SJSA1 (cell line): ENCODE data around the gene RAB30. TPM values are rescaled to one million over a fixed set of nuclear protein-coding genes. Genes with fewer than 3 reads are reported as not detected.

ENCODE experiments used
- DNase-seq, 2 experiments: peaks; one replicate each; pipeline ENCODE4 v3.0.0-alpha.2; 2015 to 2020; ENCODE audit warnings: low spot score in 2 of 2, low read depth in 1 of 2
- H3K27ac ChIP-seq: fragments of 250-450 bp; sonication (Bioruptor Pico); 2 replicates; pipeline ENCODE4 v1.5.1; 2020; ENCODE audit warnings: mild to moderate bottlenecking, moderate library complexity
- H3K27me3 ChIP-seq: fragments of 250-450 bp; sonication (Bioruptor Pico); replicated peaks from 2 replicates; pipeline ENCODE4 v1.5.1; 2020; ENCODE audit warnings: mild to moderate bottlenecking, moderate library complexity
- H3K36me3 ChIP-seq: fragments of 250-450 bp; sonication (Bioruptor Pico); 2 replicates; pipeline ENCODE4 v1.5.1; 2020; ENCODE audit warnings: mild to moderate bottlenecking
- H3K4me1 ChIP-seq: fragments of 250-450 bp; sonication (Bioruptor Pico); replicated peaks from 2 replicates; pipeline ENCODE4 v1.6.1; 2021; ENCODE audit warnings: mild to moderate bottlenecking
- H3K4me3 ChIP-seq: fragments of 250-450 bp; sonication (Bioruptor Pico); 2 replicates; pipeline ENCODE4 v1.5.1; 2020; ENCODE audit warnings: mild to moderate bottlenecking
- H3K9me3 ChIP-seq: fragments of 250-450 bp; sonication (Bioruptor Pico); replicated peaks from 2 replicates; pipeline ENCODE4 v1.5.1; 2020; ENCODE audit warnings: mild to moderate bottlenecking
- total RNA-seq: library from RNA; depleted of rRNA; stranded (reverse); fragments of >200 nt; shearing (Covaris generic); gene quantifications from 2 replicates; pipeline ENCODE4 v1.2.3, GENCODE V29; 2014

The RAB30 gene
- total RNA-seq, 1 experiment from 2014 or later = 10.2 TPM

- no peak for DNase-seq
- no peak overlapping the region for H3K27ac ChIP-seq
- no peak overlapping the region for H3K4me3 ChIP-seq
Observed at GRCh38 chr11:83061883-83062282, 9.8 kb downstream of the RAB30 start.

GRCh38 chr11:83060965-83061364, 10.7 kb downstream of the RAB30 start:
- no peak for DNase-seq
- Histone ChIP-seq H3K36me3 (no peaks in the 10 kb centered on the region), H3K9me3 (no peaks in the 10 kb centered on the region), H3K4me3 (no peak overlapping the region), H3K27ac (no peak overlapping the region), H3K27me3 (no peaks in the 10 kb centered on the region), H3K4me1 (no peaks in the 10 kb centered on the region)

More at GRCh38 chr11:83061883-83062282, 9.8 kb downstream of the RAB30 start:
- Histone ChIP-seq H3K4me1 (no peaks in the 10 kb centered on the region), H3K27me3 (no peaks in the 10 kb centered on the region), H3K9me3 (no peaks in the 10 kb centered on the region), H3K36me3 (no peaks in the 10 kb centered on the region)

- Histone ChIP-seq H3K4me1 (peaks cover 16% of the 10 kb centered on the region), H3K4me3 (no peak overlapping the region), H3K9me3 (no peaks in the 10 kb centered on the region), H3K27me3 (no peaks in the 10 kb centered on the region), H3K27ac (no peak overlapping the region), H3K36me3 (no peaks in the 10 kb centered on the region)
- no peak for DNase-seq
Observed at GRCh38 chr11:83057721-83058120, 14.0 kb downstream of the RAB30 start.

GRCh38 chr11:83056611-83057010, 15.1 kb downstream of the RAB30 start:
- no peaks in the 10 kb centered on the region for H3K36me3 ChIP-seq
- no peaks in the 10 kb centered on the region for H3K27me3 ChIP-seq
- H3K27ac ChIP-seq = no peak overlapping the region
- H3K4me1 ChIP-seq = peaks cover 26% of the 10 kb centered on the region
- no peak for DNase-seq
- no peaks in the 10 kb centered on the region for H3K9me3 ChIP-seq
- H3K4me3 ChIP-seq = no peak overlapping the region

- no peak overlapping the region for H3K4me3 ChIP-seq
- H3K36me3 ChIP-seq = no peaks in the 10 kb centered on the region
- H3K27me3 ChIP-seq = no peaks in the 10 kb centered on the region
- H3K4me1 ChIP-seq = peaks cover 30% of the 10 kb centered on the region
- H3K27ac ChIP-seq = no peak overlapping the region
- no peaks in the 10 kb centered on the region for H3K9me3 ChIP-seq
- DNase-seq = no peak
Observed at GRCh38 chr11:83056204-83056603, 15.5 kb downstream of the RAB30 start.

- Histone ChIP-seq H3K27ac (no peak overlapping the region), H3K27me3 (no peaks in the 10 kb centered on the region), H3K9me3 (no peaks in the 10 kb centered on the region), H3K36me3 (no peaks in the 10 kb centered on the region), H3K4me1 (peaks cover 35% of the 10 kb centered on the region), H3K4me3 (no peak overlapping the region)
- DNase-seq = no peak
Observed at GRCh38 chr11:83054904-83055380, 16.8 kb downstream of the RAB30 start.

- Histone ChIP-seq H3K4me3 (no peak overlapping the region), H3K27me3 (no peaks in the 10 kb centered on the region), H3K4me1 (peaks cover 35% of the 10 kb centered on the region), H3K9me3 (no peaks in the 10 kb centered on the region), H3K27ac (no peak overlapping the region), H3K36me3 (no peaks in the 10 kb centered on the region)
- no peak for DNase-seq
Observed at GRCh38 chr11:83054001-83054400, 17.7 kb downstream of the RAB30 start.

GRCh38 chr11:83051760-83052671, 19.7 kb downstream of the RAB30 start:
- Histone ChIP-seq H3K4me3 (no peak overlapping the region), H3K27ac (peak overlapping the region; percentile 78), H3K27me3 (no peaks in the 10 kb centered on the region), H3K36me3 (no peaks in the 10 kb centered on the region), H3K4me1 (peaks cover 48% of the 10 kb centered on the region), H3K9me3 (no peaks in the 10 kb centered on the region)
- peak; percentile 42 to 71 for DNase-seq

- H3K9me3 ChIP-seq = no peaks in the 10 kb centered on the region
- no peaks in the 10 kb centered on the region for H3K36me3 ChIP-seq
- H3K4me1 ChIP-seq = peaks cover 59% of the 10 kb centered on the region
- peak in 1 of 2 experiments; percentile 82 for DNase-seq
- no peaks in the 10 kb centered on the region for H3K27me3 ChIP-seq
- H3K27ac ChIP-seq = no peak overlapping the region
- H3K4me3 ChIP-seq = no peak overlapping the region
Observed at GRCh38 chr11:83047515-83048225, 24.0 kb downstream of the RAB30 start.

- H3K27ac ChIP-seq = no peak overlapping the region
- H3K4me3 ChIP-seq = no peak overlapping the region
- H3K27me3 ChIP-seq = no peaks in the 10 kb centered on the region
- H3K9me3 ChIP-seq = no peaks in the 10 kb centered on the region
- H3K4me1 ChIP-seq = peaks cover 50% of the 10 kb centered on the region
- peak in 1 of 2 experiments; percentile 20 for DNase-seq
- no peaks in the 10 kb centered on the region for H3K36me3 ChIP-seq
Observed at GRCh38 chr11:83046621-83047172, 25.0 kb downstream of the RAB30 start.

- Histone ChIP-seq H3K4me3 (no peak overlapping the region), H3K4me1 (peaks cover 41% of the 10 kb centered on the region), H3K27me3 (no peaks in the 10 kb centered on the region), H3K36me3 (no peaks in the 10 kb centered on the region), H3K9me3 (no peaks in the 10 kb centered on the region), H3K27ac (peak overlapping the region; percentile 31; the same call in 1 of the 2 replicates)
- peak; percentile 68 to 85 for DNase-seq
Observed at GRCh38 chr11:83044958-83045712, 26.6 kb downstream of the RAB30 start.

GRCh38 chr11:83042964-83043711, 28.6 kb downstream of the RAB30 start:
- Histone ChIP-seq H3K9me3 (no peaks in the 10 kb centered on the region), H3K27ac (no peak overlapping the region), H3K27me3 (no peaks in the 10 kb centered on the region), H3K36me3 (no peaks in the 10 kb centered on the region), H3K4me3 (no peak overlapping the region), H3K4me1 (peaks cover 36% of the 10 kb centered on the region)
- DNase-seq = no peak

- peaks cover 24% of the 10 kb centered on the region for H3K4me1 ChIP-seq
- H3K9me3 ChIP-seq = no peaks in the 10 kb centered on the region
- no peak for DNase-seq
- H3K4me3 ChIP-seq = no peak overlapping the region
- no peak overlapping the region for H3K27ac ChIP-seq
- H3K36me3 ChIP-seq = no peaks in the 10 kb centered on the region
- no peaks in the 10 kb centered on the region for H3K27me3 ChIP-seq
Observed at GRCh38 chr11:83041126-83041525, 30.6 kb downstream of the RAB30 start.
